NCI-H128 (cell line): ENCODE measurements around the gene CNPY2.
"Not testable (repeated sequence)": the region's sequence is repeated elsewhere in the genome, so short reads cannot be mapped to it uniquely, and the experiment has no call there.

Source experiments
- DNase-seq: peaks from one replicate; lab custom pipeline; 2025; ENCODE audit not compliant: unreplicated experiment; lab: John Stamatoyannopoulos, UW

CNPY2 gene

GRCh38 chr12:56315622-56316473 is at the start of gene CNPY2:
TSS of gene CNPY2 (minus strand) at chr12:56315988. CDS start at chr12:56315217, 771 bp downstream.
- DNase-seq, result peak; percentile 95

GRCh38 chr12:56362130-56363059 is 46.6 kb upstream of the CNPY2 start, which contains the start of gene APOF:
TSS of gene APOF (minus strand) at chr12:56362857. CDS start at chr12:56362745, 112 bp downstream.
- no peak for DNase-seq

GRCh38 chr12:56361487-56362129 is 45.8 kb upstream of the CNPY2 start:
- no peak for DNase-seq

GRCh38 chr12:56359851-56360767 is 44.3 kb upstream of the CNPY2 start, which contains the start of gene STAT2:
TSS of gene STAT2 (minus strand) at chr12:56360107. CDS start at chr12:56356571, 3,536 bp downstream.
- peak; percentile 97 for DNase-seq

- DNase-seq, result no peak
These were observed 43.2 kb upstream of the CNPY2 start for GRCh38 chr12:56358836-56359532.

- no peak for DNase-seq
These were observed 35.5 kb upstream of the CNPY2 start for GRCh38 chr12:56351325-56351724.

GRCh38 chr12:56350662-56351061 is 34.9 kb upstream of the CNPY2 start:
- DNase-seq, result no peak

- DNase-seq, result no peak
These were observed 33.0 kb upstream of the CNPY2 start for GRCh38 chr12:56348776-56349175.

GRCh38 chr12:56347255-56347654 is 31.5 kb upstream of the CNPY2 start:
- not testable (repeated sequence) for DNase-seq

GRCh38 chr12:56346675-56347074 is 30.9 kb upstream of the CNPY2 start:
- DNase-seq, result no peak

GRCh38 chr12:56342290-56342689 is 26.5 kb upstream of the CNPY2 start:
- DNase-seq, result not testable (repeated sequence)

GRCh38 chr12:56341616-56342015 is 25.8 kb upstream of the CNPY2 start:
- DNase-seq, result no peak

- no peak for DNase-seq
These were observed 23.3 kb upstream of the CNPY2 start for GRCh38 chr12:56339158-56339422.

GRCh38 chr12:56338308-56339157 is 22.7 kb upstream of the CNPY2 start, which contains the start of gene IL23A:
TSS of gene IL23A (plus strand) at chr12:56338884. CDS start at chr12:56339045, 161 bp downstream.
- DNase-seq, result no peak

GRCh38 chr12:56337753-56338251 is 22.0 kb upstream of the CNPY2 start:
- no peak for DNase-seq

- DNase-seq, result no peak
These were observed 20.8 kb upstream of the CNPY2 start for GRCh38 chr12:56336361-56337167.

GRCh38 chr12:56335527-56335926 is 19.7 kb upstream of the CNPY2 start:
- not testable (repeated sequence) for DNase-seq

- no peak for DNase-seq
These were observed 18.7 kb upstream of the CNPY2 start for GRCh38 chr12:56334490-56334793.
